Mononuclear cell (primary cell): ENCODE data around the gene WDR53. TPM values are rescaled to one million over a fixed set of nuclear protein-coding genes. Genes with fewer than 3 reads are reported as not detected.
"Not testable (repeated sequence)": the region's sequence is repeated elsewhere in the genome, so short reads cannot be mapped to it uniquely, and the experiment has no call there.

Experiments
- H3K27me3 ChIP-seq: 2 replicates; pipeline ENCODE4 v1.6.0; 2011; ENCODE audit warnings: low read length, control low read depth; ENCODE audit not compliant: insufficient read depth
- H3K4me1 ChIP-seq: 2 replicates; pipeline ENCODE4 v1.5.1; 2011; ENCODE audit warnings: mild to moderate bottlenecking, low read length, control low read depth; ENCODE audit not compliant: insufficient read depth
- H3K4me3 ChIP-seq: 2 replicates; pipeline ENCODE4 v1.5.1; 2011; ENCODE audit warnings: mild to moderate bottlenecking, low read length, moderate library complexity
- H3K9me3 ChIP-seq: 2 replicates; pipeline ENCODE4 v1.5.1; 2011; ENCODE audit warnings: low read depth, mild to moderate bottlenecking, control low read depth, low read length
- total RNA-seq: library from RNA; depleted of rRNA; stranded (reverse); fragments of >200 nt; gene quantifications from one replicate; pipeline ENCODE4 v1.2.3, GENCODE V29; 2012

Gene WDR53
- total RNA-seq, 1 donor = 7.0 TPM

DNA sequence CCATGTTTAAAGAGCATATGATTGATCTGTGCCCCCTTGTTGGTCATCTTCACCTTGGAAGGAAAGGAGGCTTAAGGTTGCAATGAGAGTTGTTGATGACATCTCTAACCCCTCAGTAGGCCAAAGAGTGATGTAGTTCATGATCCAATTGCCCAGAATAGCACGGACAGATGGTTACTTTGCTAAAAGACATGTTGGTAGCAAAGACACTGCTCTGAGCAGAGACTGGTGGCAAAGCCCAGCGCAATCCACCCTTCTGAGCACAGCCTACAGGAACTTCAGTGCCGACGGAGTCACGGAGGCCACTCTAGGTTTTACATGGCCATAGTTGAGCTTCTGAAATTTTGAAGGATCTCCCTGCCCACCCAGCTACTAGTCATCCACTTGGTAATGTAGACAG lies 21.9 kb upstream of the WDR53 start:
- H3K4me3 ChIP-seq = no peak overlapping the region
- H3K4me1 ChIP-seq = no peaks in the 10 kb centered on the region
- H3K9me3 ChIP-seq = no peaks in the 10 kb centered on the region
- H3K27me3 ChIP-seq = no peaks in the 10 kb centered on the region

- no peaks in the 10 kb centered on the region for H3K27me3 ChIP-seq
- H3K4me1 ChIP-seq = no peaks in the 10 kb centered on the region
- H3K9me3 ChIP-seq = no peaks in the 10 kb centered on the region
- H3K4me3 ChIP-seq = no peak overlapping the region
Measured at GRCh38 chr3:196585044-196585757, 16.8 kb upstream of the WDR53 start.

DNA sequence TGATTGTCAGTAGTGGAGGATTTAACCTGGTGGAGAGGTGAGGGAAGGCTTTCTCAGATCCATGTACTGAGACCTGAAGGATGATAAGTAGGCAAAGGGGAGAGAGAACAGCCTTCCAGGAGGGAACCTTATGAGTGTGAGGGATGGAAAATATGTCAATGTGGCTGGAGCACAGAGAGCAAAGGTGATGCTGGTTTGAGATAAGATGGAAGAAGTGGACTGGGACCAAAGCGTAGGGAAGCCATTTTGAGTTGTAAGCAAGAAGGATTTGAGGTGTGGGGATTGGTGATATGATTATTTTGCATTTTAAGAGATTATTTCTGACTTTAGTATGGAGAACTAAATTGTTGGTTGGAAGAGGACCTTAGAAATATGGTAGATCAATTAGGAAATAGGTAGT lies 4.0 kb upstream of the WDR53 start:
- Histone ChIP-seq H3K4me1 (peaks cover 50% of the 10 kb centered on the region), H3K27me3 (no peaks in the 10 kb centered on the region), H3K4me3 (no peak overlapping the region), H3K9me3 (no peaks in the 10 kb centered on the region)

- not testable (repeated sequence) for H3K27me3 ChIP-seq, H3K4me3 ChIP-seq, H3K9me3 ChIP-seq
- H3K4me1 ChIP-seq = peaks cover 49% of the 10 kb centered on the region
Measured at GRCh38 chr3:196570332-196570731, 2.0 kb upstream of the WDR53 start.

DNA sequence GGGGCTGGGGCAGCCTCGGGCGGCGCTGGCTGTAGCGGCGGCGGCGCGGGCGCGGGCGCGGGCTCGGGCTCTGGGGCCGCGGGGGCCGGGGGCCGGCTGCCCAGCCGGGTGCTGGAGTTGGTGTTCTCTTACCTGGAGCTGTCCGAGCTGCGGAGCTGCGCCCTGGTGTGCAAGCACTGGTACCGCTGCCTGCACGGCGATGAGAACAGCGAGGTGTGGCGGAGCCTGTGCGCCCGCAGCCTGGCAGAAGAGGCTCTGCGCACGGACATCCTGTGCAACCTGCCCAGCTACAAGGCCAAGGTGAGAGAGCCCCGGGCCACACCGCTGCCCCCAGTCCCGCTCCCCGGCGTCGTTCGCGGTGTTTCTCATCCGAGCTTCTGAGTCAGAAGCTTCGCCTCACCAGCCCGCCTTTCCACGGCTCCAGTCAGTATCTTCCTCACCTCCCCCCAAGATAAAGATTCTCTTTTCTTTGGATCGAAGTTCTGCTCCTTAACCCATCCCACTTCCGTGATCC lies 706 bp upstream of the WDR53 start:
- Histone ChIP-seq H3K4me1 (peaks cover 45% of the 10 kb centered on the region), H3K27me3 (no peaks in the 10 kb centered on the region), H3K4me3 (peak overlapping the region; percentile 81), H3K9me3 (no peaks in the 10 kb centered on the region)

DNA sequence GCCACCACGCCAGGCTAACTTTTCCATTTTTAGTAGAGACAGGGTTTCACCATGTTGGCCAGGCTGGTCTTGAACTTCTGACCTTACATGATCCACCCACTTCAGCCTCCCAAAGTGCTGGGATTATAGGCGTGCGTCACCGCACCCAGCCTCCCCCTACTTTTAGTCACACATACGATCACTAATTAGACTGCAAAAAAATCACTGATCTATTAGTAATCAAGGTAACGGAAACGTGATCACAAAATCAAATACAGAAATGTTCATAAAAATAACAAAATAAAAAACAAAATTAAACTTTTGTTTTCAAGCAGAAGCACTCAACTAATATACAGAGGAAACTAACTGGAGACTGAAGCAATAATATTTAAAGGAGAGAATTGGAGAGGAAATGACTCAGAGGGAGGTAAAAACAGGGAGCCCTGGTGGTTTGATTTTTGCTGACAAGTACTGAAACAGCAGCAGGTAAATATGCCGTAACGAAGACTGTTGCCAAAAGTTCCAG lies 4.6 kb downstream of the WDR53 start:
- Histone ChIP-seq H3K4me1 (peaks cover 19% of the 10 kb centered on the region), H3K4me3 (no peak overlapping the region)

GRCh38 chr3:196559826-196560225 lies 8.5 kb downstream of the WDR53 start:
- no peak overlapping the region for H3K4me3 ChIP-seq
- H3K4me1 ChIP-seq = peaks cover 13% of the 10 kb centered on the region
- no peaks in the 10 kb centered on the region for H3K27me3 ChIP-seq
- H3K9me3 ChIP-seq = no peaks in the 10 kb centered on the region

More for the DNA sequence above, 4.6 kb downstream of the WDR53 start:
- Histone ChIP-seq H3K9me3 (no peaks in the 10 kb centered on the region), H3K27me3 (no peaks in the 10 kb centered on the region)

GRCh38 chr3:196558476-196558875 lies 9.9 kb downstream of the WDR53 start:
- Histone ChIP-seq H3K9me3 (no peaks in the 10 kb centered on the region), H3K4me3 (no peak overlapping the region), H3K4me1 (peaks cover 18% of the 10 kb centered on the region), H3K27me3 (no peaks in the 10 kb centered on the region)

DNA sequence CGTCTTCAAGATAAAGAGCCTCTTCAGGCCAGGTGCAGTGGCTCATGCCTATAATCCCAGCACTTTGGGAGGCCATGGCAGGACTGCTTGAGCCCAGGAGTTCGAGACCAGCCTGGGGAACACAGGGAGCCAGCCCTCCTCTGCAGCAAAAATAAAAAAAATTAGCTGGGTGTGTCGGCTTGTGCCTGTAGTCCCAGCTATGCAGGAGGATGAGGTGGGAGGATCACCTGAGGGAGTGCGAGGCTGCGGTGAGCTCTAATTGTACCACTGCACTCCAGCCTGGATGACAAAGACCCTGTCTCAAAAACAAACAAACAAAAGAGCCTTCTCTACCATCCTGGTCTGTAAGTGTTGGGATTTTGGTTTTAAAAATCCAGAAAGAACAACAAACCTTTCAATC lies 11.1 kb downstream of the WDR53 start:
- H3K27me3 ChIP-seq = no peaks in the 10 kb centered on the region
- H3K9me3 ChIP-seq = no peaks in the 10 kb centered on the region
- H3K4me3 ChIP-seq = no peak overlapping the region
- H3K4me1 ChIP-seq = peaks cover 19% of the 10 kb centered on the region

- Histone ChIP-seq H3K4me3 (no peak overlapping the region), H3K27me3 (no peaks in the 10 kb centered on the region), H3K9me3 (no peaks in the 10 kb centered on the region), H3K4me1 (peaks cover 19% of the 10 kb centered on the region)
Measured at GRCh38 chr3:196555295-196555694, 13.1 kb downstream of the WDR53 start.

DNA sequence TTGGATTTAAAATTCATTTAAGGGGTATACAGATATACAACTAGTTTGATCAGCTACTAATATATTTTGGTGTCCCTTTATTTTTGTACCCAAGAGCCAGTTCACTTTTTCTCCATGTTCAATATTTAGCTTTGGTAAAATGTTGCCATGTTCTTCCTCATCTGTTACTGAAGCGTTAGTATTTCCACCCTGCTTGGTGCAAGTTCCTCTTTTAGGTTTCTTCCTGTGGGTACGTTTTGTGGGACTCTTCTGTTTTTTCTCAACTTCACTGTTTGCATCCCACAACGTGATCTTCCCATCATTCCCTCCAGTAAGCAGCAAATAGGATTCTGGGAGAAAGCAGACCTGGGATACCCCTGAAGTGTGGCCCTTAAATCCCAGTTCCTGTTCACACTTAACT lies 14.1 kb downstream of the WDR53 start:
- H3K4me3 ChIP-seq = no peak overlapping the region

GRCh38 chr3:196553551-196553950 lies 14.8 kb downstream of the WDR53 start:
- H3K4me1 ChIP-seq = peaks cover 19% of the 10 kb centered on the region
- no peak overlapping the region for H3K4me3 ChIP-seq
- no peaks in the 10 kb centered on the region for H3K27me3 ChIP-seq
- no peaks in the 10 kb centered on the region for H3K9me3 ChIP-seq

More for the DNA sequence above, 14.1 kb downstream of the WDR53 start:
- H3K9me3 ChIP-seq = no peaks in the 10 kb centered on the region
- H3K4me1 ChIP-seq = peaks cover 19% of the 10 kb centered on the region
- no peaks in the 10 kb centered on the region for H3K27me3 ChIP-seq

- H3K27me3 ChIP-seq = no peaks in the 10 kb centered on the region
- H3K4me1 ChIP-seq = peaks cover 19% of the 10 kb centered on the region
- H3K9me3 ChIP-seq = no peaks in the 10 kb centered on the region
- H3K4me3 ChIP-seq = no peak overlapping the region
Measured at GRCh38 chr3:196552253-196552652, 16.1 kb downstream of the WDR53 start.

GRCh38 chr3:196550172-196550571 lies 18.2 kb downstream of the WDR53 start:
- H3K27me3 ChIP-seq, H3K9me3 ChIP-seq, H3K4me3 ChIP-seq: not testable (repeated sequence)
- peaks cover 18% of the 10 kb centered on the region for H3K4me1 ChIP-seq

GRCh38 chr3:196549312-196549711 lies 19.0 kb downstream of the WDR53 start:
- H3K4me3 ChIP-seq, H3K4me1 ChIP-seq, H3K9me3 ChIP-seq, H3K27me3 ChIP-seq: not testable (repeated sequence)

DNA sequence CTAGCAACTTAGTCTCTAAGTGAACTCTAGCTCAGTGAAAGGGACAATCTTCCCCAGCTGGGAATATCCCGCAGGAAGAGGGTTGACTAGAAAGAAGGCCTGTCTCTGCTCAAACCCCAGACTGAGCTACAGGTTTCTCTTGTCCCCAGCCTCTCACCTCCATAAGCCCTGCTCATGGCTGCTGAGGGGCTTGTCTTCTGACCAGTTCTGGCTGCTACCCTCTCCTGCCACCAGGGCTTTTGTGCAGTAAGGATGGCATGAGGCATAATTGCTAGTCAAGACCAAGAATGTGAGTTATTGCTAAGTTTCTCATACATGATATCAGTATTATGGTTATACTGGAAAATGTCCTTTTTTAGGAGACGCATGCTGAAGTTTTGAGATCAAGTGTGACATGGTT lies 21.3 kb downstream of the WDR53 start:
- H3K9me3 ChIP-seq = no peaks in the 10 kb centered on the region
- H3K4me3 ChIP-seq = no peak overlapping the region
- no peaks in the 10 kb centered on the region for H3K4me1 ChIP-seq
- H3K27me3 ChIP-seq = no peaks in the 10 kb centered on the region
